Stimulated activated CD8-positive, alpha-beta memory T cell treated with anti-CD3 and anti-CD28 coated beads, Interleukin-7, amount 100 ng/mL, for 4 hours (primary cell): ENCODE results near the gene CSRP3.
A peak's percentile ranks its signal among the peaks of the same experiment; 100 is the strongest.

Experiments
- DNase-seq, 2 donors: peaks; one replicate each; pipeline ENCODE4 v3.0.0-alpha.2; 2020; ENCODE audit warnings: low read depth in 2 of 2

CSRP3 gene

DNA sequence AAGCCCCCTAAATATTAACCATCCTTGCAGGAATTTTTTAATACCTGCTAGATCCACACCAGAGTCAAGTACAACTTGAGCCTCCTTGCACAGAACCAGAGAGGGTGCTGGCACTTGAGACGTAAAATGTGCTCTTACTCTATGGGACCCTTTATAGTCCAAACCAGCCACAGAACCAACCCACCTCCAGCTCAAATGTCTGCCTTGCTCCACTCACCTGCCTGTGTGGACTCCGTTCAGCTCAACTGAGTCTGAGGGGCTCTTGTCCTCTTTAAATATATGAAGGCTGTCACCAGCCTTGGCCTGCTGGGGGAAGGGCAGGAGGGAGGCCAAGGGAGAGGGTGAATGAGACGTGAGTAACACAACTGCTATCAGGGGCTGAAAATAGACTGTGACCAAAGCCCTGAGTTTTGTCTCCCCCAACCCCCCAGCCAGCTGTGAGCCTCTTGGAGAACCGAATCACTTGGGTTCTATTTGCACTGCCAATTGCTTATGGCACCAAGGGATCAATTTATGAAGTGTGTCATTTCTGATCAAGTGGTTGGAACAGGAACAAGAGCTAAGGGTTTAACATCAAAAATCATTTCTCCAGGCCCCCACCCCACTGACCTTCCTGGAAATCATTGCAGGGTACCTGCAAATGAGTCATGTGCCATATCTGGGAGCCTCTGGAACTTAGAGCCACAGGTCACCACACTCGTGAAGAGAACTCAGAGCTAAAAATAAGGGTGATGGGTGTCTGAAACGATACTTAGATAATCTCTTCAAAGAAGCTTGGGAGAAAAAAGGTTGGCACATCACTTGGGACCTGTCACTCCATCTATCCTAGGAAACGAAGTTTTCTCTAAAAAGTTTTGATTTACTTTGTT is at the start of gene CSRP3:
TSS of gene CSRP3 (minus strand) at position 247 of the 869 bp plus-strand sequence. CDS start 9,535 bp downstream, outside the sequence.
- DNase-seq = no peak

GRCh38 chr11:19251577-19251976 is 49.8 kb upstream of the CSRP3 start:
- DNase-seq = no peak

GRCh38 chr11:19246816-19247215 is 45.0 kb upstream of the CSRP3 start:
- DNase-seq = no peak

GRCh38 chr11:19245351-19245750 is 43.6 kb upstream of the CSRP3 start:
- DNase-seq = no peak

DNA sequence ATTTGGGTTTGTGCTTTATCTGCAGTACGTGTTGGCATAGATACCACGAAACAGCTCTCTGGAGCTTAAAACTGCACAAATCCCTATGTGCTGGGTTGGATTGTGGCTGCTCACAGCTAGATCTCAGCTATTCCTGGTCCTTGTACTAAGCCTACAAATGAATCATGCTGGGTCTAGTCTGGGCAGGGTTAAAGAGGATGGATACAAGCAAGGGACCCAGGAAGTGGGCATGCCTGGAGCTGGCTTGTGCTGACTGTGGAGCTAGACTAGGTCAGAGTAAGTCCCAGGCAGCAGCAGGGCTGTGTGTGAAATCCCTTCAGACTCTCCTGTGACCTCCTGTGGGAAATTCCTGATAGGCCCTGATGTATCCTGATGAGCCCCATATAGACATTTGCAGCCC is 42.8 kb upstream of the CSRP3 start:
- no peak for DNase-seq

DNA sequence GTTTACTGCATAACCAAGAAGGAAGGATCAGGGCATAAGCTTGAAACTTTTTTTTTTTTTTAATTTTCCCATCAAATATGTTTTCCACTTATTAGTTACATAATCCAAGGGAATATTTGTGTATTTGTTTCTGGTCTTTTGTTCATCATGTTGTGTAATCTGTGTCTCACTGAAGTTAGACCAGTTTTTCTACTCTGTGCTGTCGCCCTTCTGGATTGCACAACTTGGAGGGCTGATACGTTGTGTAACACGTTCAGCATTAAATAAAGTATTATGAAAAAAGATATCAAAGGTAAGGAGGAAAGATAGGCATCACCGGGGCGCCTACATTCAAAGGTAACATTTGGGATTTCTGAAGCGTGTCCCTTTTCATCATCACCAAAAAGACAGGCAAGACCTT is 42.3 kb upstream of the CSRP3 start:
- no peak for DNase-seq

DNA sequence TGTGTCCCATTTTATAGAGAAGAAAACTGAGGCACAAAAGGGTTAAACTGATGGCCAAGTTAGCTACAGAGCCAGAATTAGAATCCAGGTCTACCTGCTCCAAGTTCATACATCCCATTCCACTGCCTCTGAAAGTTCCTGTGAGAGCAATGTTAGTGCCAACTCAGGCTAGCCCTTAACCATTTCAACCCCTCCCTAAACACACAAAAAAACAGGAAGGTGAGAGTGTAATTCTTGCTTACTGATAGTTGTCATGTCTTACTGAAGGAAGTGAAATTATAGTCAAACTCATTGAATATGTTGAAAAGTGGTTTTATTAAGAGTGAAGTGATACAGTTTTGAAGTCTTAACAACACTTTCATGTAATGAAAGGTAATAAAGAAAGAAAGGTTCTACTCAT is 41.8 kb upstream of the CSRP3 start:
- no peak for DNase-seq

- no peak for DNase-seq
Measured at GRCh38 chr11:19243143-19243542, 41.4 kb upstream of the CSRP3 start.

GRCh38 chr11:19242179-19242932 is 40.6 kb upstream of the CSRP3 start:
- no peak for DNase-seq

DNA sequence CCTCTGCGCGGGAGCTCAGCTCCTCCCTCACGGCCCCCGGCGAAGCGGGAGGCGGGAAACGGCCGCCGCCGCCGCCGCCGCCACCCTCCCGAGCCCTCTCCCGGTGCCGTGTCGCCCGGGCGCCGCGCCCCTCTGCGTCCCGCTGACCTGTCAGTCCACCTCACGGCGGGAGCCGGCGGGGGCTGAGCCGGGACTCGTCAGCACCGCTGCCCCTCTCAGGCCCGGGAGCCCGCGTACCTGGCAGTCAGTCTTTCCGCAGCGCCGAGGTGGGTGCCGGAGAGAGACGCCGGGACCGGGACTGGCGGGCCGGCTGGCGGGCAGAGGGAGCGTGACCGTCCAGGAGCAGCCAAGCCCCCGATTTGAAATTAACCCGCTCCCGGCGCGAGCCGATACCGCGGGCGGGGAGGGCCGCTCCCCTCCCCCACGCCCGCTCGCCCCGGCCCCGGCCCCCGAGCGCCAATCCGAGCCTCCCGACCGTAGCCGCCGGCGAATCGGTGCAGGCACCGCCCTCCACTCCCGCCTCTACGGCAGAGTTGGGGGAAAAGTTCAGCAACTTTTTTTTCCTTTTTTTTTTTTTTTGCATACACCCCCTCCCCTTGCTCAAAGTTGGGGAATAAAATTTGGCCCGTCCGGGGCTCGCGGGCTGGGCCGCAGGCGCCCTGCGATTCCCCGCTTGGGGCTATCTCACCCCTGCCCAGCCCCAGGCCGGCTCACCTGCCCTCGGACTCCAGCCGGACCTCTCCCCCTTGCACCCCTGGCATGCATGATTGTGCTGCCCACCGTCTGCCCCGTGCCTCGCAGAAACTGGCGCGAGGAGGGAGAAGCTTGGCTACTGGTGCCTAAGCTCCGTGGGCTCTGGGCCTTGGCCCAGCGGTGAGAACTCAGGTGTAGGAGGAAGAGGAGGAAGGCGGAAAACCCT is 39.7 kb upstream of the CSRP3 start:
- no peak for DNase-seq

- peak; percentile 71 to 73 for DNase-seq
Measured at GRCh38 chr11:19240420-19241259, 38.9 kb upstream of the CSRP3 start, which contains the start of gene E2F8. TSS of gene E2F8 (minus strand) at chr11:19240945. CDS start at chr11:19240121, 824 bp downstream.

DNA sequence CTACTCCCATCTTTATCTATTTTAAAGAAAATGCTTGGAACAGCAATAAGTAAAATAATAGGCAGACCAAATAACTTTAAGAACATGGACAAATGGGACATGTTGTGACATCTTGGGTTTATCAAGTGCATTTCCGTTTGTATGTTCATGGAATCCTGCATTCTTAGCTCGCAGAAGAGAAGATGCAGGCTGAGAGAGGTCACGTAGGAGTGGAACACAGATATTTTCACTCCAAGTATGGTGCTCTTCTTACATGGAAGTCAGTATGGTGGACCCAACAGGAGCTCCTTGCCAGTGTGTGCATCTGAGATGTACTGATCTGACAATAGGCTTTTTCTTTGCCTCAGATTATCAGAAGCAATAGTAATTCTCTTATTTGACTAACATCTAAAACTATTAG is 37.3 kb upstream of the CSRP3 start:
- no peak for DNase-seq

- DNase-seq = no peak
Measured at GRCh38 chr11:19237813-19238212, 36.0 kb upstream of the CSRP3 start.

GRCh38 chr11:19237381-19237780 is 35.6 kb upstream of the CSRP3 start:
- no peak for DNase-seq

DNA sequence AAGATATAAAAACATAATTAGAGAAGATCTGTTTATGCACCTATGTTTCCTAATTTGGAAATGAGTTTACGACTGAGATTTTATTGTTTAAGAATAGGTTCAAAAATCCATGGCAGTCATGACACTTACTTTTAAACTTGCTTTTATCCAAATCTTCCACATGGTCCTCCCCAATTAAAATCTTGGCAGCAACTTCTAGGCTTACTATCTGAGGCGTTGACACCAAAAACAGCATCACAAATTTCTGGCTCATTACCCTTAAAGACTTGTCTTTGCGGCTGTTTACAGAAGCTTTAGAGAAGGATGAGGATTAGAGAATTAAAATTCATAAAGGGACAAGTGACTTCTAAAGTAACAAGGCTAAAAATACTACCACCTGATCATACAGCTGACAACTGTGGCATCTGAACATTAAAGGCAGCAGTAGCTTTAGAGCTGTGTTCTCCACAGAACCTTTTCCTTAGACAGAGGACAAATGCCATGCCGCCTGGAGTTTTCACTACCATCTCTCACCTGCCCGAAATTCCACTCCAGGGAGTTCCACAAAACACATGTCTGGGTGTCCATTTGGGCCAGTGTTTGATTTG is 32.5 kb upstream of the CSRP3 start:
- no peak for DNase-seq

DNA sequence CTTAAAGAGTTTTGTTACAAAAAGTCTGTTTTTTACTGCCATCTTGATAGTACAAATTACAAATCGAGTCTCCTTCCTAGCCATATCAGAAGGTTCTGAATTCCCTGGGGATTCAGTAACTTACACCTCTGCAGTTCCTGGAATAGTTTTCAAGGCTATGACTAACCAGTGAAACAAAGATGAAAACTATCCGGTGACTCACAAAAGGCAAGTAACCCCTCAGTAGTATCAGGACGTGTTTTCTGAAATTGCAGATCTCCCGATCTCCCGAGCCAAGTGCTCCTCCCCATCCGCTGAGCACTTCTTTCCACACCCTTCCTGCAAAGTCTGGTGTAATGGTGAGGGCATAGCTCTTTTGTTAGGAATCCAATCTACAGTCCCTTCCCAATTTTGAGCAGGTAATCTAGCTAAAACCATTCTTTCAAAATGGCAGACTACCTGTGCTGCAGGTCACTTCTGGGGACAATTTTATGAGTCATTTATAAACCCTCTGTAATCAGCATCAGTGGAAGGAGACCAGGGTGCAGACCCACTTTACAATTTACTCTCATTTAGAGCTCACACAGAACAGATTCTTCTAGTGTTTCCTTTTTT is 31.2 kb upstream of the CSRP3 start:
- no peak for DNase-seq

GRCh38 chr11:19229671-19230070 is 27.9 kb upstream of the CSRP3 start:
- DNase-seq = no peak

- no peak for DNase-seq
Measured at GRCh38 chr11:19228968-19229367, 27.2 kb upstream of the CSRP3 start.

DNA sequence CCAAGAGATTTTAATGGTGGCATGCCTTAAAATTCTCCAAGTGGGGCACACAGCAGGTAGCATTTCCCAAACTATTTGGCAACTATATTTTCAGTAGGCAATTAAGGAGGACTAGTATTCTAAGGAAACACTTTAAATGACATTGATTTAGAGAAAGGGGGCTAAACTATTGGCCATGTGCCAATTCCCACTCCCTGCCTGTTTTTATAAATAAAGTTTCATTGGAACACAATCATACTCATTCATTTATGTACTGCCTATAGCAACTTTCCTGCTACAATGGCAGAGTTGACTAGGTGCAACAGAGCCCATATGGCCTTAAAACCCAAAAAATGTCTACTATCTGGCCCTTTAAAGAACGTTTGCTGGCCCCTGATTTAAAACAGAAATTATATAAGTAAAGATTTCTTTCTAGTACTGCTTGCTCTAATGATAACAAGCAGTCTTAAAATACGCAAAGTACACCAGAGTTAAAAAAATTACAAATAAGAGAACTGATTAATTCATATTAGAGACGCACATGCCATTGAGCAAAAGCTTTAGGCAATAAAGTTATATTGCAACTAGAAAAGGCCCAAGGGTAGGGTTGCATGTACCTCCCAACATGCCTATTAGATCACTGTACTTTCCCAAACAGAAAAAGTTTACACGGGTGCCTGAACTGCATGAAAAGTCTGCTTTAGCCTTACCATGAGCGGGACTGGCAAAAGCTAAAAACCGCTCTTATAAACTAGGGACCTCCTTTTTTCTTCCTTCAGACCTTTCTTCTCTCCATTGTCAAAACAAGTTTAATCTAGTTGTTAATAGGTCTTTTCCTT is 24.8 kb upstream of the CSRP3 start:
- DNase-seq = no peak
